HEK293 (cell line): ENCODE measurements around the gene TIAM2.

Experiments used
- CTCF ChIA-PET: fragments of 350-600 bp; formaldehyde crosslinking; extraction: SDS; loops from one replicate; lab custom pipeline; 2021; ENCODE audit warnings: antibody characterized with exemption; lab: Yijun Ruan, JAX
- POLR2A ChIA-PET: fragments of 300-600 bp; formaldehyde crosslinking; extraction: SDS; loops from one replicate; lab custom pipeline; 2020; ENCODE audit warnings: antibody characterized with exemption, inconsistent platforms; lab: Yijun Ruan, JAX
- H3K27ac ChIP-seq: fragments of 200-500 bp; sonication (Bioruptor generic); 2 replicates; pipeline ENCODE4 v1.5.1; 2014; ENCODE audit warnings: low read depth, low read length, control low read depth, inconsistent platforms; ENCODE audit errors: extremely low read depth
- H3K36me3 ChIP-seq, 2 experiments: fragments of 200-500 bp in 1 of 2; sonication (Bioruptor generic) in 1 of 2; 1 replicate in 1 of 2; 2 replicates in 1 of 2; pipeline ENCODE4 v1.5.1; 2014 to 2017; ENCODE audit warnings: inconsistent platforms in 2 of 2, low read length in 2 of 2; ENCODE audit not compliant: control insufficient read depth in 2 of 2, insufficient read depth in 1 of 2
- H3K4me1 ChIP-seq: fragments of 200-500 bp; sonication (Bioruptor generic); 2 replicates; pipeline ENCODE4 v1.5.1; 2014; ENCODE audit warnings: mild to moderate bottlenecking, low read length, inconsistent platforms; ENCODE audit not compliant: control insufficient read depth, insufficient read depth
- H3K4me3 ChIP-seq: 2 replicates; pipeline ENCODE4 v1.5.1; 2011; ENCODE audit warnings: low read depth, mild to moderate bottlenecking, control low read depth, low read length, moderate library complexity
- H3K9me3 ChIP-seq: fragments of 200-500 bp; sonication (Bioruptor generic); 2 replicates; pipeline ENCODE4 v1.5.1; 2014; ENCODE audit warnings: low read depth, low read length, inconsistent platforms; ENCODE audit not compliant: control insufficient read depth, insufficient read depth
- SCRT1 ChIP-seq: fragments of 450-650 bp; formaldehyde crosslinking; IDR thresholded peaks from 2 replicates; pipeline ENCODE4 v1.5.1; 2016; ENCODE audit warnings: missing biosample characterization, missing genetic modification characterization, borderline replicate concordance
- SCRT2 ChIP-seq: fragments of 450-650 bp; formaldehyde crosslinking; IDR thresholded peaks from 2 replicates; pipeline ENCODE4 v1.5.1; 2016; ENCODE audit warnings: missing biosample characterization, missing genetic modification characterization
- ZBTB8A ChIP-seq: fragments of 450-650 bp; formaldehyde crosslinking; IDR thresholded peaks from 2 replicates; pipeline ENCODE4 v1.5.1; 2016; ENCODE audit warnings: missing biosample characterization, missing genetic modification characterization
- ZNF184 ChIP-seq: fragments of 450-650 bp; IDR thresholded peaks from 2 replicates; pipeline ENCODE4 v1.5.1; 2018; ENCODE audit warnings: missing biosample characterization, mild to moderate bottlenecking, missing genetic modification characterization
- ZNF37A ChIP-seq: fragments of 450-650 bp; IDR thresholded peaks from 2 replicates; pipeline ENCODE4 v1.5.1; 2018; ENCODE audit warnings: missing biosample characterization, missing genetic modification characterization
- ZNF510 ChIP-seq: fragments of 450-650 bp; formaldehyde crosslinking; IDR thresholded peaks from 2 replicates; pipeline ENCODE4 v1.5.1; 2018; ENCODE audit warnings: mild to moderate bottlenecking, missing genetic modification characterization, missing biosample characterization; ENCODE audit not compliant: insufficient replicate concordance
- ZNF514 ChIP-seq: fragments of 450-650 bp; formaldehyde crosslinking; IDR thresholded peaks from 2 replicates; pipeline ENCODE4 v1.5.1; 2016; ENCODE audit warnings: missing biosample characterization, missing genetic modification characterization
- ZNF549 ChIP-seq: fragments of 450-650 bp; IDR thresholded peaks from 2 replicates; pipeline ENCODE4 v1.5.1; 2018; ENCODE audit warnings: missing biosample characterization, missing genetic modification characterization, mild to moderate bottlenecking, inconsistent platforms, moderate library complexity
- ZNF555 ChIP-seq: fragments of 450-650 bp; formaldehyde crosslinking; conservative IDR thresholded peaks from 2 replicates; pipeline ENCODE4 v1.5.1; 2017; ENCODE audit warnings: missing biosample characterization, mild to moderate bottlenecking, missing genetic modification characterization, inconsistent platforms
- ZNF560 ChIP-seq: fragments of 450-650 bp; formaldehyde crosslinking; IDR thresholded peaks from 2 replicates; pipeline ENCODE4 v1.5.1; 2017; ENCODE audit warnings: missing biosample characterization, missing genetic modification characterization, borderline replicate concordance
- ZNF623 ChIP-seq: fragments of 450-650 bp; formaldehyde crosslinking; IDR thresholded peaks from 2 replicates; pipeline ENCODE4 v1.5.1; 2016; ENCODE audit warnings: missing biosample characterization, missing genetic modification characterization
- ZNF658 ChIP-seq: fragments of 450-650 bp; formaldehyde crosslinking; IDR thresholded peaks from 2 replicates; pipeline ENCODE4; 2016; ENCODE audit warnings: missing biosample characterization, missing genetic modification characterization
- ZNF664 ChIP-seq: fragments of 450-650 bp; formaldehyde crosslinking; IDR thresholded peaks from 2 replicates; pipeline ENCODE4 v1.5.1; 2016; ENCODE audit warnings: missing biosample characterization, missing genetic modification characterization
- ZNF768 ChIP-seq: fragments of 450-650 bp; formaldehyde crosslinking; IDR thresholded peaks from 2 replicates; pipeline ENCODE4 v1.5.1; 2018; ENCODE audit warnings: missing biosample characterization, mild to moderate bottlenecking, missing genetic modification characterization
- TF ChIP-seq, protein P1 (sequence below): fragments of 450-650 bp; formaldehyde crosslinking; IDR thresholded peaks from 2 replicates; pipeline ENCODE4 v1.5.1; 2017; ENCODE audit warnings: missing biosample characterization, missing genetic modification characterization

Gene TIAM2

DNA sequence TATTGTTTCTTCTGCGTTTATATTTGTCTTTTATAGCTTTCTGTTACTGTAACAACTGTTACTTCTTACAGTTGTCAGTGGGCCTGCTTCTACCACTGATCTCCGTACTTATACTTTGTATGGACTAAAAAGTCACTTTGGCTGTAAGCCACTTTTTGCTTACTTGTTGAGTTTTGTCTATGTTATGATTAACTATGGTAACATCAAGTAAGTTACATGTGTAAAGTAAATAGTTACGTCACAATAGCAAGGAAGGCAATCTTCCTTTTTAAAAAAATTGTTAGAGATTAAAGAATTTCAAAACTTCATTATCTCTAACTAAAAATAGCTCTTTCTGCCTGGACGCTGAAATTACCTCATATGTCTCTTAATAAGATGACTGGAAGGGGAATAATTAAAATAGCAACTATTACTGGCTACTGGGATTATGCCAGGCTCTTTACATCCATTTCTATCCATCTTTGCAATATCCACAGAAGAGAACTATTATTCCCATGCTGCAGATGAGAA, 308.3 kb downstream of the TIAM2 start:
- H3K4me1 ChIP-seq: peaks cover 6% of the 10 kb centered on the region; the same call in 1 of the 2 replicates
- no peak for TF ChIP-seq ZNF514 (tag by site-specific recombination)
- TF ChIP-seq SCRT1 (tag by site-specific recombination): no peak
- no peak for TF ChIP-seq ZNF510 (tag by site-specific recombination)
- TF ChIP-seq ZNF184: no peak
- TF ChIP-seq ZNF560 (tag by site-specific recombination): no peak
- TF ChIP-seq SCRT2: no peak
- TF ChIP-seq ZNF623: no peak
- no peak for TF ChIP-seq ZNF658 (tag by site-specific recombination)
- no peak for TF ChIP-seq ZNF37A (tag by site-specific recombination)
- no peak for TF ChIP-seq ZNF555 (tag by site-specific recombination)
- no peak for TF ChIP-seq ZBTB8A (tag by site-specific recombination)
- TF ChIP-seq, all 188 proteins: peak for 0
- H3K36me3 ChIP-seq: peaks cover 18 to 59% of the 10 kb centered on the region in 2 experiments
- H3K4me3 ChIP-seq: no peak overlapping the region
- no peak overlapping the region for H3K27ac ChIP-seq
- no peaks in the 10 kb centered on the region for H3K9me3 ChIP-seq
- POLR2A ChIA-PET: no interaction called here
- CTCF ChIA-PET: interaction anchor here (1.1 to 1.8 kb wide), 3 partner anchors 9 to 375 kb away, joined by 4 to 7 read pairs (median 6); no protein-coding TSS in a partner anchor

DNA sequence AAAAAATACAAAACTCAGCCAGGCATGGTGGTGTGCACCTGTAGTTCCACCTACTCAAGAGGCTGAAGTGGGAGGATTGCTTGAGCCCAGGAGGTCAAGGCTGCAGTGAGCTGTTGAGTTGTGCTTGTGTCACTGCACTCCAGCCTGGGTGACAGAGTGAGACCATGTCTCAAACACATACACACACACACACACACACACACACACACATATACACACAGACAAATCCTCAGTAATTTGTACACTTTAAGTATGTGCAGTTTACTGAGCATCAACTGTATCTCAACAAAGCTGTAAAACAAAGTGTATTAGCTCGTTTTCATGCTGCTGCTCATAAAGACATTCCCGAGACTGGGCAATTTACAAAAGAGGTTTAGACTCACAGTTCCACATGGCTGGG, 311.8 kb downstream of the TIAM2 start:
- TF ChIP-seq ZNF664 (tag by site-specific recombination): peak; percentile 54; the same call in 1 of the 2 replicates
- no peak for TF ChIP-seq ZNF768 (tag by site-specific recombination)
- TF ChIP-seq, protein P1, sequence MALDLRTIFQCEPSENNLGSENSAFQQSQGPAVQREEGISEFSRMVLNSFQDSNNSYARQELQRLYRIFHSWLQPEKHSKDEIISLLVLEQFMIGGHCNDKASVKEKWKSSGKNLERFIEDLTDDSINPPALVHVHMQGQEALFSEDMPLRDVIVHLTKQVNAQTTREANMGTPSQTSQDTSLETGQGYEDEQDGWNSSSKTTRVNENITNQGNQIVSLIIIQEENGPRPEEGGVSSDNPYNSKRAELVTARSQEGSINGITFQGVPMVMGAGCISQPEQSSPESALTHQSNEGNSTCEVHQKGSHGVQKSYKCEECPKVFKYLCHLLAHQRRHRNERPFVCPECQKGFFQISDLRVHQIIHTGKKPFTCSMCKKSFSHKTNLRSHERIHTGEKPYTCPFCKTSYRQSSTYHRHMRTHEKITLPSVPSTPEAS (tag by site-specific recombination): peak; percentile 32; the same call in 1 of the 2 replicates
- TF ChIP-seq ZNF549 (tag by site-specific recombination): no peak
- TF ChIP-seq, all 188 proteins: peak for 2
- Histone ChIP-seq H3K4me1 (peaks cover 9% of the 10 kb centered on the region; the same call in 1 of the 2 replicates), H3K4me3 (no peak overlapping the region), H3K27ac (no peak overlapping the region), H3K9me3 (no peaks in the 10 kb centered on the region), H3K36me3 (peaks cover 30 to 65% of the 10 kb centered on the region in 2 experiments)
- ChIA-PET CTCF (no interaction called here), POLR2A (no interaction called here)
